GM19328 (cell line): ENCODE data around the gene ISM2.

ENCODE experiments used
- ATAC-seq: cut with Tn5 transposase; IDR thresholded peaks from one replicate; pipeline ENCODE4 v1.9.1; 2021; ENCODE audit warnings: mild to moderate bottlenecking, moderate library complexity; ENCODE audit not compliant: unreplicated experiment

The ISM2 gene

DNA sequence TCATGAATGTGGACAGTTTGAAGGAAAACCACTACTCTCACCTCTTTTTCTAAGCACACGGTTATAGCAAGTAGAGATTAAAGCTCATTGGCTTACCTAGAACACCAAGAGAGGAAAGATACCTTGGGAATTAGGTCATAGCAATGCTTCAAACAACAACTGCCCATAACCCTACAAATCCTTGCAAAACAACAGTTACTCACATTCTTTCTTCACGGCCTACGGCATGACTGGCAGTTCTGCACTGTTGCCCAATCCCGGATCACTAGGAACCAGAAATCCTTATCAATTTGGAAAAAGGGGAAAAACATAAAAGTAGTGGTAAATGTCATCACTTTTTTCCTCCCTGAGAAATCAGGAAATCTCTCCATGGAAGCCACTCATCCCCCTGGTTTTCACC lies 9.6 kb upstream of the ISM2 start:
- no peak for ATAC-seq

DNA sequence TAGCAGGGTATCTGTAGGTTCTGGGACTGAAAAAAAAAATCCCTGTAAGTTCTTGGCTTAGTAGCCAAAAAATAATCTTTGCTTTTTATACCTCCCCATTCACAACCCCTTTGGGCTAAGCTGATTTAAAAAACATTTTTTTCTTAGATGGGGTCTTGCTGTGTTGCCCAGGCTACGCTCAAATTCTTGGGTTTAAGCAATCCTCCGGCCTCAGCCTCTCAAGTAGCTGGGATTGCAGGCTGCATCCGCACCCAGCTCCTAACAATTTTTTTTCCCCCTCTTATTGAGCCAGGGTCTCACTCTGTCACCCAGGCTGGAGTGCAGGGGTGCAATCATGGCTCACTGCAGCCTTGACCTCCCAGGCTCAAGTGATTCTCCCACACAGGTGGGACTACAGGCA lies 9.1 kb upstream of the ISM2 start:
- ATAC-seq = no peak

DNA sequence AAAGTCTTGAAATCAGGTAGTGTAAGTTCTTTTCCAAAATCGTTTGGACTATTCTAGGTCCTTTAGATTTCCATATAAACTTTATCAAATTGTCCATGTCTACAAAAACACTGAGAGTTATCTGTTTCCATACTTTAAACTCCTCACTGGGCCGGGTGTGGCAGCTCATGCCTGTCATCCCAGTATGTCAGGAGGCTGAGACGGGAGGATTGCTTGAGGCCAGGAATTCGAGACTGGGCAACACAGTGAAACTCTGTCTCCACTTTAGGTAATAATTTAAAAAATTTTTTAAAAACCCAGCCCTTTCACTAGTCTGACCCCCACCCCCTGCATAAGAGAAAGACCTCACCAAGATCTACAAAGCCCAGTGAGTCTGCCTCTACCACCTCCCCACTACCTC lies 6.4 kb upstream of the ISM2 start:
- no peak for ATAC-seq

DNA sequence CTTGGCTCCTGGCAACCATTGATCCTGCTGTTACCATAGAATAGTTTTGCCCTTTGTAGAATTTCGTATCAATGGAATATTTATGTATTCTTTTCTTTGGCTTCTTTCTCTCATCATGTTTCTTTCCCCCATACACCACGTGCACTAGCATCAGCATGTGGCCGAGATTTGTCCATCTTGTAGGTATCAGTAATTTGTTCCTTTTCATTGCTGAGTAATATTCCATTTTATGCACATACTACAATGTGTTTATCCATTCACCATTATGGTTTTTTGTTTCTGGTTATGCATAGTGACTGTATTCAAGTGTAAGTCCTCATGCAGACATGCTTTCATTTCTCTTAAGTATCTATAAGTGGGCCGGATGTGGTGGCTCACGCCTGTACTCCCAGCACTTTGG lies 4.5 kb upstream of the ISM2 start:
- no peak for ATAC-seq

DNA sequence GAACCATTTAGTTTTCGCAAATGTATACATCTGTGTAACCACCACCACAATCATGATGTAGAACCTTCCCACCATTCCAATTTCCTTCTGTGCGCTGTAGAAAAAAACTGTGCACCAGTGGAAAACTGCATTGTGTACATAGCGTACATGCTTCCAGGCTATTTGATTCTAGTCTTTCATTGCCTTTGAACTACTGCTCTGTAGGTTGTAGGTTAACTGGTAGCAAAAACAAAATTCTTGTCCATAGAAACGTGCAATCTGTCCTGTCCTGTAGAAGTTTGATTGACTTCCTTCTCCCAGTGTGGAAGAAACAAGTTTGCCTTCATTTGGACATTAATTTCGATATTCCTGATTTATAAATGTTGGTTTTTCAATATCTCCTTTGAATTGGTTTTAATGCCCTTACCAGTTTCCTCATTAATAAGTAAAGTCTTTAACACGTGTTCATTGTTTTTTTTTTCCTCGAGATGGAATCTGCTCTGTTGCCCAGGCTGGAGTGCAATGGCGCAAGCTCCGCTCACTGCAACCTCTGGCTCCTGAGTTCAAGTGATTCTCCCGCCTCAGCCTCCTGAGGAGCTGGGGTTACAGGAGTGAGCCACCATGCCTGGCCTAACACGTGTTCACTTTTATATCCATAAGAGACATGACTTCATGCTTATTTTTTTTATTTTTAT lies 3.6 kb upstream of the ISM2 start:
- ATAC-seq = no peak

DNA sequence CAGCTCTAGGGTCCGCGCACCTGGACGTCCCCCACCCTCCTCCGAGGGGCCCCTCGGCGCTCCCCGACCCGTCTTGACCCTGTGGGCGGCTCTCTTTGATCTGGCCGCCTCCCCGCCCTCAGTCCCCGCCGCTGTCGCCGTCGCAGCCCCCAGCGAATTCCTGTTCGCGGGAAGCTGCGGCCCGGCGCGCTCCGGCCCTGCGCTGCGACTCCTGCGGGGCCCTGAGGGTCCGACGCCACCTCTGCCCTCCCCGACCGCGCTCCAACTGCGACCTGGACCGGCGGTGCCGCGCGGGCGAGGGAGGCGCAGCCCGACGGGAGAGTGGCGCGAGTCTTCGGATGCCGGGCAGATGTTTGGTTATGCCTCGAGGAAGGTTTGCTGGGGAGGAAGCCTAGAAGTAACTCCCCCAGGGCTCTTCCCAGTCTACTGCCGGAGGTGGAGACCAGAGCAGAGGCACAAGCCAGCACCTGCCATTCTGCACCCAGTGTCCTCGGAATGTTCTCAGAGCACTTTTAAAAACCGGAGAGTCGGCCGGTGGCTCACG lies 440 bp upstream of the ISM2 start:
- peak; percentile 21 for ATAC-seq

DNA sequence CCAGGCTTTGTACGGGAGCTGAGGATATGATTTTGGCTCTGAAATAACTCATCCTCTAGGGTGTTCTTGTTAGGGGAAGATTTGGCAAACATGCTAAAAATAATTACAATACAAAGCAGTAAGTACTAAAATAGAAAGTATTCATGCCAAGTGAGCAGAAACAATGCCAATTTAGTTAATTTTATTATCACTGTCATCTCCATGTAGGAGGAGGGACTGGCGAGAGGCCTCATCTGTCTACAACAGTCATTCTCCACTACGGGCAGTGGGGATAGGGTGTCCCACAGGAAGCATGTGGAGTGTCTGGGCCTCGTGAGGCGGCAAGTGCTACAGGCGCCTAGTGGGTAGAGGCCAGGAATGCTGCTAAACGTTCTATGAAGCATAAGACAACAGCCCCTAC lies 3.3 kb downstream of the ISM2 start:
- no peak for ATAC-seq

DNA sequence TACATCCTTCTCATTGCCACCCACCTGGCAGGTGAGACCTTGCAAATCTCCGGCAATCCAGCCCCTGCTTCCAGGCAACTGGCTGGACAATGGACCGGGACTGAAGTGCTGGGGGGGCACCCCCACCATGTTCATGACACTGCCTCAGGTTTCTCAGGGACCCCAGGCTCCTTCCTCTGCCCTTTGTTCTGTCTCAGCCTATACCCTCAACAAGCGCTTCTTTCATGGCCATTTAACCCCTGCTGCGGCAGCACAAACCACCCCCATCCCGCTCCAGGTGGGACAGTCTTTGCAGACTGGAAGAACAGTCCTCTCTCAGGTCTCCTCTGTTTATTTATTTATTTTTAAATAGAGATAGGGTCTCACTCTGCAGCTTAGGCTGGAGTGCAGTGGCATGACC lies 7.6 kb downstream of the ISM2 start:
- ATAC-seq = no peak

DNA sequence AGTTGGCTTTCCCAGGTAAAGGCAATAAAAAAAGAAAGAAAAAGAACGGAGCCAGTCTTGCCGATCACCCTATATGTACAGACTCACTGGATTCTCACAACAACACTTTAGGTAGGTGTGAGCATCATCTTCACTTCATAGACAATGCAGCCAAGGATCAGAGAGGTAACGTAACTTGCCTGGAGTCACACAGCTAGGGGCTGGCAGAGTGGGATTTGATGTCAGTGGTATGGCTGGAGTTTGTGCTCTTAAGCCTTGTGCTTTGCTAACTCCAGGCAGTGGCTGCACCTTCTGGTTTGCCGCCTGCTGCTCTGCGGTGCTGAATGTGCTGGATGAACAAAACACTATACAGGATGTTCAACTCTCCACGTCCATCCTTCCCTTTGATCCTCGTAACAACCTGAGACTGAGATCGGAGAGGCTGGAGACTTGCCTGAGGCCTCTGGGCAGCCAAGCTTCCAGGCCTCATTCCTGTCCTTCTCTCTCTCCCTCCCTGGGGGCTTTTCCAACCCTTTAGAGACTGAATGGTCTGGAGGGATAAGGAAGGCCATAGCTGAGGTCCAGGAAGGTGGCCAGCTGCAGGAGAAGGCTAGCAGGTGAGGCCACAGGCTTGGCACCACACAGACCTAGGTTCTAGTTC lies 8.1 kb downstream of the ISM2 start:
- ATAC-seq = no peak

DNA sequence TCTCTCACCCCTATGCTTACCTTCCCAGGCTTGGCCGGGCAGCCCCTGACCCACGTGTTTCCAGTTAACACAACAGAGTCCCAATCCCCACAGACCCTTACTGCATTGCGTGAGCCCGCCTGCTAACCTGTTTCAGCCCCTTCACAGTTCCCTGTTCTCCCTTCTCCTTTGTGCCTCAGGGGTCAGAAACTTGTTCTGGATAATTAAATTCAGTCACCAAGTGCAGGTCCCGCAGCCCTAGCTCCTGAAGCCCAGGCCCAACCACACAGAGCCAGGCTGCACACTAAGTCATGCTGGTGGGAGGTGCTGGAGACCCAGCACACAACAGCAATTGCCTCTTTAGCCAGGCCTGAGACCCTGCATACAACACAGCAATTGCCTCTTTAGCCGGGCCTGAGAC lies 9.6 kb downstream of the ISM2 start:
- no peak for ATAC-seq

DNA sequence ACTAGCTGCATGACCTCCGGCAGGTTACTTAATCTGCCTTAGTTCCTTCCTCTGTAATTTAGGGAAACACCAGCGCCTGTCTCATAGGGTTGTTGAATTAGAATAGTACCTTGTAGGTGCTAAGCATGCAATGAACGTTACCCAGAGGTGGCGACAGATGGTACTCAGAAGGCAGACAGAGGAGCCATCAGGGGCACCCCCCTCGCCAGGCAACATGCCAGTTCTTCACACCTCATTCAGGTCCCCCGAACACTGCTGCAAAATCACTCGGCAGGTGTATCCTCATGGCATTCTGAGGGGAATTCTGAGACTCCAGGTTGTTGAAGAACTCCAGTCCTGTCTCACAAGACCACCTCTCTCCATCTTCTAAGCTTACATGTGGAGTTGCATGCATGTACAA lies 10.1 kb downstream of the ISM2 start:
- no peak for ATAC-seq

DNA sequence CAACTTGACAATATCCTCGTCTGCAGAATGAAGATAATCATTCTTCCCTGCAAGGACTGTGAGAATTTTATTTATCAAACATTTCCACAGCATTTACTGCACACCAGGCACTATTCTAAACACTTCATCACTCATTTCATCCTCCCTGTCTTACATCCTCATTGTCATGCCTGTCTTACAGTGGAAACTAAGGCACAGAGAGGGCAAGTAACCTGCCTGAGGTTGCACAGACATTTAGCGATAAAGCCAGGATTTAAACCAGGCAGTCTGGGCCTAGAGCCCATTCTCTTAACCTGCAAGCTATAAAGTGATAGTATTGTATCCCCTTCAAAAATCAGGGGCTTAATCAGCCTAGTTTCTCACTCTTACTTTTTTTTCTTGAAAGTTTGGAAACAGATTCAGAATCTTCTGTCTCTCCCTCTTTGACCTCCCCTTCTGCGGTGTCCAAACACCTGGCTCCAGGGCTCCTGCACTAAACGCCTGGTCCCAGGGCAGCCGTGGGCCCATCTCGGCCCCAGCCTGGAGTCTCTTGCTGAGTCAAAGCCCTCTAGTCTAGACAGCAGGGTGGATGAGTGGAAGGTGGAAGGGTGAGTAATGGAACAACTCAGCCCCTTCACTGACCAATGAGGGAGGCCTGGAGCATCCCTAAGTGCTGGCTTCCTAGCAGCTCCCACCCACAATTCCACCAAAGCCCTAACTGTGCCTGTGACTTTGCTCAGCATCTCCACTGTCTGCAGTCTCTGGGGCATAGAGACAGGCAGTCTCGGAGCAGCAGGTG lies 12.5 kb downstream of the ISM2 start:
- no peak for ATAC-seq

DNA sequence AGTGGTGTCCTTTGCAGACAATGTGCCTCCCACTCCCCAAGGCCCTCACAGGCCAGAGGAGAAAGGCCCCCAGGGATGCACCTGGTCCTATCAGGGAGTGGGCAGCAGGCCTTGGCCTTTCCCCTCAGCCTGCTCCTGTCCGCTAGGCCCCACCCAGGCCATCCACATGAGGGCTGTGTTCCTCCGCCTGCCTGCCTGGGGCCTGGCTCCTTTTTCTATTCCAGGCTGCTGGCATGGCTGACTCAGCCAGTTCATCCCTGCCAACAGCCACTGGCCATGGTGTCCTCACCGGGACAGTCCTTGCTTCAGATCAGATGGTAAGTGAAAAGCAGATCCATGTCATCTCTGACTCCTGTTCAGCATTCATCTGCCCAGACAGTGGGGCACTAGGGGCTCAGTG lies 13.4 kb downstream of the ISM2 start:
- ATAC-seq = no peak

DNA sequence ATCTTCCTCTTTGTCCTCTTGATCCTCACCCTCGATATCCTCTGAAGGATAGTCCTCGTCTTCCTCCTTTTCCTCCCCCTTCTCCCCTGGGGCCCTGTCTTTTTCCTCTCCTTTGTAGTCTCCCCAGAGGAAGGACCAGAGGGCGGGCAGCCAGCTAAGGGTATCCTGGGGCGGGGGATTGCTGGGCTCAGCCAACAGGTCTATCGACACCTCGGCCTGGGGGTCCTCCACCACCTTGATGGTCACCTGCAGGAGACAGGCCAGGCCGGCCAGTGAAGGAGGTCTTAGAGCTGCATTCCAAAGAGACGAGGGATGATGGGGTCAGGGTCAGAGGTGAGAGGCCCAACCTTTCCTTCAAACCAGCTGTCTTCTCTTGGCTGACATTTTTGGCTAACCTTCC lies 16.2 kb downstream of the ISM2 start:
- no peak for ATAC-seq

DNA sequence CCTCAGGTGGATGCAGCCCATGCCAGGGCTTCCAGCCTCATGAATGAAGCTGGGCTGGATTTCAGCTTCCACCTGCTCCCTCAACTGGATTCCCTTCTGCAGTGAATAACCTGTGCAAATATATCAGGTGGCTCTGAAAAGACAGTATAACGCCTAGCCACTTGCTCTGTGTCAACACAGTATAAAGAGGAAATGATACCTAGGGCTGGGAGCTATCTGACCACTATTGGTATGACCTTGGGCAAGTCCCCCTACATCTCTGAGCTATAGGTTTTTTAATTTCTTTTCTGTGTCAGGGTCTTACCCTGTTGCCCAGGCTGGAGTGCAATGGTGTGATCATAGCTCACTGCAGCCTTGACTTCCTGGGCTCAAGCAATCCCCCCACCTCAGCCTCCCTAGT lies 19.8 kb downstream of the ISM2 start:
- ATAC-seq = peak; percentile 75

DNA sequence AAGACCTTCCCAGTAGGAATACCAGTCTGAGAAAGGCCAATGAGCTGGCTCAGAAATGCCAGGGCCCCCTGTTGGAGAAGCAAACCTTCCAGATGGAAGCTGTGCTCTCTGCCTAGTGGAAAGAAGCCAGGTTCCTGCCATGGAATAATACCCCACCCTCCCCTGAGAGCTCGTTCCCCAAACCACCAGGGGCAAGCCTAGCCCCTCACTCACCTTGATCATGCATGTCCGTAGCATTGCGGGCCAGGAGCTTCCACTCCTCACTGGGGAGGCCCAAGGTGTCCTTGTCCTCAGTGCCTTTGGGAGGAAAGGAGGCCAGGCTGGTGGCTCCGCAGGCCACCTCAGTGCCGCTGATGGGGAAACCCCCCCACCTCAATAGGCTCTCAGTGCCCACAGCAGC lies 20.6 kb downstream of the ISM2 start:
- ATAC-seq = no peak

DNA sequence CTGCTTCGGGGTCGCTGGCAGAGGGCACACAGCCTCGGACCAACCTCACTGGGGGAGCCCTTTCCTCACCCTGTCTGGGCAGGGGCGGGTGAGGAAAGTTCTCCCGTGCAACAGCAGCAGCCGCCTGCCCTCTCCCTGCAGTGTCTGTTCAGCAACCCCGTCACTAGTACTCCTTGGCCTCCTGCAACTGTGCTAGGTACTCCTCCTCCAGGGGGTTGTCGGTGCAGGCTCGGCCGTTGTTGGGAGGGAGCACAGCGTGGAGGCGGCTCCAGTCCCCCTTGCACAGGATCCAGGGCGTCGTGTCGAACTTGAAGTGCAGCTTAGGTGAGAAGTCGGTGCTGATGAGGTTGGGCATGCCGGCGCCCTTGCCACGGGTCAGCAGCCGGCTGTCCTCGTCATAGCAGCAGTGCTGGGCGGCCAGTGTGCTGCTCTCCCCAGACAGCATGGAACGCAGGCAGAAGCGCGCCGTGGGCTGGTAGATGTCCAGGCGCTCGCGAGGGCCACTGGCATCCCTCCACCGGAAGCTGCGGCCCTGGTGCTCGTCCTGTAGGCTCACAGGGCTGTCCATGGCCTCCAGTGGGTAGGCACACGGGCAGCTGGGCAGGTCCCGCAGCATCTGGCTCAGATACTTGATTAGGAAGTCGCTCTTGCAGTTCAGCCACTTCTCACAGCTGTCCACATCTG lies 23.0 kb downstream of the ISM2 start:
- no peak for ATAC-seq

DNA sequence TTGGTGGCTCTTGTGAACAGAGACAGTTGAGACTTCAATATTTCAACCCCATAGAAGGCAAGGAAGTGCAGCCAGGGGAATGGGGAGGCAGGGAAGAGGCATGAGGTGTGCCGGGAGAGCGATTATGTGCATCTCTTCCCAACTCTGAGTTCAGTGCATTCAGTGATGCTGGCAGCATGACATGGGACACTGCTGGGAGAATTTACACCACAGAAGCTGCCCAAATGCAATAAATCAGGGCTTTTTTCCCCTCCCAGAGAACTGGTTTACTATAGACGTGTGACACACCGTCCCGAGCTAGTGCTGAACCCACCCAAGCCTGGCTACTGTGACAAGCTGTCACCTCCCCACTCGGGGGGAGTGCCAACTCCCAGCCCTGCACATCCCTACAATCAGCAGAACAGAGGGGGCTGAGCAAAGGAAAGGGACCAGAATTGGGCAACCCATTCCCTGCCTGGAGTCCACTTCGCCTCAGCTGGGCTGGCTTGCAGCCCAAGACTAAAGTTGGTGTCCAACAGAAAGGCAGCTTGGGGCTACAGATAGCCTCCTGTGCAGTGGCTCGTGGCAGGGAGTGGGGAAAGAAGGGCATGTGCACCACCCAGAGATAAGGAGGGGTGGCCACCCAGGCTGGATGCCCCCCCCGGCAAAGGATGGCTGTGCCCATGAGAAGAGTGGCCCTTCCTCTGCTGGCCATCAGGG lies 24.0 kb downstream of the ISM2 start:
- ATAC-seq = no peak

DNA sequence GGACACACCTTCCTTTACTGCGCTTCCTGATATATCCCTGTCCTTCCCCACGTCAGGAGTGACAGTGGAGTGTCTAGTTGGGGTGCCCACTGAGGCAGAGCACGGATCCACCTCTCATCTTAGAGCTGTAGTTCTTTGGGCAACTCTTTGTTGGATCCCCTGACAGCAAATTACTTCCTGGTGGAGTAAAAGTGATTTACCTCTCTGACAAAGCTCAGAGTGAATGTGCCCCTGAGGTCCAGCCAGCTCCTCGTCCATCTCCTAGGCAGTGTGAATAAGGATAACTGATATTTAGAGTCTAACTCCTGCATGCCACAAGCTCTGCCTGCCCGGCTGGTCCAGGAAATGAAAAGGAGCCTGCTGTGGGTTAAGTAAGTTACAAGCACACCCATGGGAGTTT lies 24.7 kb downstream of the ISM2 start:
- ATAC-seq = no peak

DNA sequence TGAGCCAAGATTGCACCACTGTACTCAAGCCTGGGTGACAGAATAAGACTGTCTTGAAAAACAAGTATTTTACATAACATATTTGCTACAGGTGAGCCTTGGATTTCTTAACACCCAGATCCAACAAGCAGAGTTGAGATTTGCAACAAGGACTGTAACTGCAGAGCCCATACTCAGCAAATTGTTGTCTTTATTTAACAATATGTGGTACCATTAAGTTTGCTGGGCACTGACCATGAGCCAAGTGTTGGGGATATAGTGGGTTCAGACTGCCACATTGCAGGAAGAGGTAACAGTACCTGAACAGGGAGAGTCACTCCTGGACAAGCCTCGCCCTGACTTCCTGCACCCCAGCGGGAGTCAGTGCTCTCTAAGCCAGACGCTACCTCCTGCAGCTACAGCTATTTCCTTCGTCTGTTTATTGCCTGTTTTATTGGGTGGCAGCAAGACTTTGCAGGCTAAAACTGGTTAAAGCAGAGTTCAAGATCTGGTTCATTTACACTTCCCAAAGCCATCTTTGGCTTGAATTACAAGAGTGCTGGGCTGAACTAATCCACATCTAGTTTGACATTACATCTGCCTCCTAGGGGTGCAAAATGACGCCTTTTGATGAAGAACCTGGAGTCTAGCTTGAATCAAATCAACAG lies 28.3 kb downstream of the ISM2 start:
- ATAC-seq = no peak
